HepG2 (cell line): ENCODE results near the gene SMIM24.

Experiments used
- BHLHE40 ChIP-seq: IDR thresholded peaks from 2 replicates; pipeline ENCODE4 v1.6.1; 2011; ENCODE audit warnings: low read length, improper control_type of control experiment
- FOSL2 ChIP-seq: sonication (generic); formaldehyde crosslinking; IDR thresholded peaks from 2 replicates; pipeline ENCODE4 v1.4.0; 2020; ENCODE audit warnings: missing genetic modification reagents
- FOXJ3 ChIP-seq: sonication (generic); formaldehyde crosslinking; IDR thresholded peaks from 2 replicates; pipeline ENCODE4 v1.4.0; 2020; ENCODE audit warnings: missing genetic modification reagents, mild to moderate bottlenecking, borderline replicate concordance
- HNRNPL ChIP-seq: fragments of 200-400 bp; formaldehyde crosslinking; IDR thresholded peaks from 2 replicates; pipeline ENCODE4 v1.6.1; 2017; ENCODE audit warnings: mild to moderate bottlenecking, low read depth, low read length
- JUNB ChIP-seq: sonication (generic); formaldehyde crosslinking; IDR thresholded peaks from 2 replicates; pipeline ENCODE4 v1.8.0; 2022; ENCODE audit warnings: missing genetic modification reagents, mild to moderate bottlenecking, borderline replicate concordance
- MTA3 ChIP-seq: sonication (generic); formaldehyde crosslinking; IDR thresholded peaks from 2 replicates; pipeline ENCODE4 v1.4.0; 2020; ENCODE audit warnings: missing genetic modification reagents
- NFYB ChIP-seq: sonication (generic); formaldehyde crosslinking; IDR thresholded peaks from 2 replicates; pipeline ENCODE4 v1.4.0; 2020; ENCODE audit warnings: missing genetic modification reagents
- POLR2AphosphoS5 ChIP-seq: IDR thresholded peaks from 2 replicates; pipeline ENCODE4 v1.6.1; 2012; ENCODE audit warnings: low read depth, low read length
- RFX5 ChIP-seq: IDR thresholded peaks from 2 replicates; pipeline ENCODE4 v1.6.1; 2011; ENCODE audit warnings: low read depth, low read length, improper control_type of control experiment
- SRSF1 ChIP-seq: fragments of 200-400 bp; formaldehyde crosslinking; optimal IDR thresholded peaks from 2 replicates; pipeline ENCODE3; 2017; ENCODE audit warnings: mild to moderate bottlenecking, low read depth, low read length, moderate library complexity
- TARDBP ChIP-seq: sonication (generic); formaldehyde crosslinking; IDR thresholded peaks from 2 replicates; pipeline ENCODE4 v1.8.0; 2022; ENCODE audit warnings: mild to moderate bottlenecking, missing genetic modification reagents
- YY1 ChIP-seq: IDR thresholded peaks from 2 replicates; pipeline ENCODE4 v1.6.1; 2011; ENCODE audit warnings: low read length, low read depth, moderate library complexity, mild to moderate bottlenecking; ENCODE audit not compliant: insufficient read depth, insufficient replicate concordance
- TF ChIP-seq, protein P1 (sequence below): sonication (generic); formaldehyde crosslinking; IDR thresholded peaks from 2 replicates; pipeline ENCODE4 v1.5.0; 2020; ENCODE audit warnings: mild to moderate bottlenecking, missing genetic modification reagents, moderate library complexity

DNA sequence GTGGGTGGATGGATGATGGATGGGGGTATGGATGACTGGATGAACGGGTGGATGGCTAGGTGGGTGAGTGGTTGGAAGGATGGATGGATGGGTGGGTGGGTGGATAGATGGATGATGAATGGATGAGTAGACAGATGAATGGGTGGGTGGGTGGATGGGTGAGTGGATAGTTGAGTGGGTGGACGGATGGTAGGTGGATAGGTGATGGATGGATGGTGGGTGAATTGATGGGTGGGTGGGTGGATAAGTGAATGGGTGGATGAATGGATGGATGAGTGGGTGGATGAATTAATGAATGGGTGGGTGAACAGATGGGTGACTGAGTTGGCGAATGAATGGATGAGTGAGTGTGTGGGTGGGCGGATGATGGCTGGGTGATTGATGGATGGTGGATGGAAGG is 4.9 kb downstream of the SMIM24 start:
- TF ChIP-seq MTA3 (CRISPR knock-in tag) (no peak), SRSF1 (no peak), YY1 (no peak), JUNB (CRISPR knock-in tag) (no peak), POLR2AphosphoS5 (no peak), FOXJ3 (CRISPR knock-in tag) (no peak), FOSL2 (CRISPR knock-in tag) (no peak), HNRNPL (no peak), BHLHE40 (no peak), NFYB (no peak), TARDBP (CRISPR knock-in tag) (no peak), RFX5 (no peak)
- TF ChIP-seq, protein P1, sequence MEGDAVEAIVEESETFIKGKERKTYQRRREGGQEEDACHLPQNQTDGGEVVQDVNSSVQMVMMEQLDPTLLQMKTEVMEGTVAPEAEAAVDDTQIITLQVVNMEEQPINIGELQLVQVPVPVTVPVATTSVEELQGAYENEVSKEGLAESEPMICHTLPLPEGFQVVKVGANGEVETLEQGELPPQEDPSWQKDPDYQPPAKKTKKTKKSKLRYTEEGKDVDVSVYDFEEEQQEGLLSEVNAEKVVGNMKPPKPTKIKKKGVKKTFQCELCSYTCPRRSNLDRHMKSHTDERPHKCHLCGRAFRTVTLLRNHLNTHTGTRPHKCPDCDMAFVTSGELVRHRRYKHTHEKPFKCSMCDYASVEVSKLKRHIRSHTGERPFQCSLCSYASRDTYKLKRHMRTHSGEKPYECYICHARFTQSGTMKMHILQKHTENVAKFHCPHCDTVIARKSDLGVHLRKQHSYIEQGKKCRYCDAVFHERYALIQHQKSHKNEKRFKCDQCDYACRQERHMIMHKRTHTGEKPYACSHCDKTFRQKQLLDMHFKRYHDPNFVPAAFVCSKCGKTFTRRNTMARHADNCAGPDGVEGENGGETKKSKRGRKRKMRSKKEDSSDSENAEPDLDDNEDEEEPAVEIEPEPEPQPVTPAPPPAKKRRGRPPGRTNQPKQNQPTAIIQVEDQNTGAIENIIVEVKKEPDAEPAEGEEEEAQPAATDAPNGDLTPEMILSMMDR (CRISPR knock-in tag): no peak
